Measurements from ENCODE around the gene PCDHA8. TPM values are rescaled to one million over a fixed set of nuclear protein-coding genes. Genes with fewer than 3 reads are reported as not detected.
"Not testable (repeated sequence)": the region's sequence is repeated elsewhere in the genome, so short reads cannot be mapped to it uniquely, and the experiment has no call there.

The PCDHA8 gene
- total and polyA plus RNA-seq, 9 donors, result 0.02 to 0.72 (median 0.37) TPM; not detected in 1

DNA sequence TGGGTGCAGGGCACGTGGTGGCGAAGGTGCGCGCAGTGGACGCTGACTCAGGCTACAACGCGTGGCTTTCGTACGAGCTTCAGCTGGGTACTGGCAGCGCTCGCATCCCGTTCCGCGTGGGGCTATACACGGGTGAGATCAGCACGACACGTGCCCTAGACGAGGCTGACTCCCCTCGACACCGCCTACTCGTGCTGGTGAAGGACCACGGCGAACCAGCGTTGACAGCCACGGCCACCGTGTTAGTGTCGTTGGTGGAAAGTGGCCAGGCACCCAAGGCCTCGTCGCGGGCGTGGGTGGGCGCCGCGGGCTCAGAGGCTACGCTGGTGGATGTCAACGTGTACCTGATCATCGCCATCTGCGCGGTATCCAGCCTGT is 44.3 kb upstream of the PCDHA8 start:
- H3K4me3 ChIP-seq, result no peak overlapping the region
- H3K36me3 ChIP-seq, result no peaks in the 10 kb centered on the region
- no peak for TF ChIP-seq EP300 (IDR thresholded peaks at IDR 0.05)
- TF ChIP-seq, protein P1, sequence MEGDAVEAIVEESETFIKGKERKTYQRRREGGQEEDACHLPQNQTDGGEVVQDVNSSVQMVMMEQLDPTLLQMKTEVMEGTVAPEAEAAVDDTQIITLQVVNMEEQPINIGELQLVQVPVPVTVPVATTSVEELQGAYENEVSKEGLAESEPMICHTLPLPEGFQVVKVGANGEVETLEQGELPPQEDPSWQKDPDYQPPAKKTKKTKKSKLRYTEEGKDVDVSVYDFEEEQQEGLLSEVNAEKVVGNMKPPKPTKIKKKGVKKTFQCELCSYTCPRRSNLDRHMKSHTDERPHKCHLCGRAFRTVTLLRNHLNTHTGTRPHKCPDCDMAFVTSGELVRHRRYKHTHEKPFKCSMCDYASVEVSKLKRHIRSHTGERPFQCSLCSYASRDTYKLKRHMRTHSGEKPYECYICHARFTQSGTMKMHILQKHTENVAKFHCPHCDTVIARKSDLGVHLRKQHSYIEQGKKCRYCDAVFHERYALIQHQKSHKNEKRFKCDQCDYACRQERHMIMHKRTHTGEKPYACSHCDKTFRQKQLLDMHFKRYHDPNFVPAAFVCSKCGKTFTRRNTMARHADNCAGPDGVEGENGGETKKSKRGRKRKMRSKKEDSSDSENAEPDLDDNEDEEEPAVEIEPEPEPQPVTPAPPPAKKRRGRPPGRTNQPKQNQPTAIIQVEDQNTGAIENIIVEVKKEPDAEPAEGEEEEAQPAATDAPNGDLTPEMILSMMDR (IDR thresholded peaks at IDR 0.05), result no peak
- no peak for TF ChIP-seq POLR2A (IDR thresholded peaks at IDR 0.05)
- intact Hi-C loops (cut with DNase I), result no loop called here
- no peak for DNase-seq
- no peaks in the 10 kb centered on the region for H3K4me1 ChIP-seq (ENCODE audit: insufficient read depth)
- H3K27me3 ChIP-seq, result no peaks in the 10 kb centered on the region
- no peak overlapping the region for H3K27ac ChIP-seq
- WGBS, 3 donors, result 48 to 61% (median 60%) methylated on average over 38 to 39 of the region's 39 CpGs
- peaks cover 0 to 15% of the 10 kb centered on the region in 2 donors for H3K9me3 ChIP-seq

DNA sequence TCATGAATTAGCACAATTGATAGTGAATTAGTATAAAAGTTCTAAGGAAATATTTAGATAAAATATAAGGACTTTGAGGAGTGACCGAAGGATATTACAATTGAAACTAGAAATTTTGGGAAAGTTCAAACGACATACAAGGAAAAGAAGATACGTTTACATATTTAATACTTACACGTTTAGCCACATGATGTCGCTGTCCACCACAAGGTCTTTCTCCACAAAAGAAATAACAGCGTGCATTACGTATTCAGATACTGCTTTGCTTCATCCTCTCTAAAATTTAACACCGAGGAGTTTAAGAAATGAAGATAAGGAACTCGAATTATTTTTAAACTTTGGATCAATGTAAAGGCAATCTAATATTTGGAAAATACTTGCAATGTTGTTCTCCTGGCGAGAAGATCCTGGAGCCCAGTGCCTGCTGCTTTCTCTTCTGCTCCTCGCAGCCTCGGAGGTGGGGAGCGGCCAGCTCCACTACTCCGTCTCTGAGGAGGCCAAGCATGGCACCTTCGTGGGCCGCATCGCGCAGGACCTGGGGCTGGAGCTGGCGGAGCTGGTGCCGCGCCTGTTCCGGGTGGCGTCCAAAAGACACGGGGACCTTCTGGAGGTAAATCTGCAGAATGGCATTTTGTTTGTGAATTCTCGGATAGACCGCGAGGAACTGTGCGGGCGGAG is 40.0 kb upstream of the PCDHA8 start, which contains the start of gene PCDHA3:
PCDHA3 (plus strand) TSS at position 242 of the 678 bp plus-strand sequence.
- H3K27me3 ChIP-seq, result no peaks in the 10 kb centered on the region
- no peak for TF ChIP-seq EP300 (IDR thresholded peaks at IDR 0.05)
- TF ChIP-seq, protein P1 (IDR thresholded peaks at IDR 0.05), result peak in 2 of 3 donors; percentile 7 to 25
- no peaks in the 10 kb centered on the region for H3K36me3 ChIP-seq
- no peak within 1 kb of the TSS for H3K27ac ChIP-seq
- DNase-seq, result no peak
- intact Hi-C loops (cut with DNase I), result no loop called here
- 9 to 26% (median 18%) methylated on average over 29 of the region's 29 CpGs for WGBS, 3 donors
- H3K9me3 ChIP-seq, result peaks cover 0 to 15% of the 10 kb centered on the region in 2 donors
- H3K4me3 ChIP-seq, result peak within 1 kb of the TSS; percentile 22
- H3K4me1 ChIP-seq (ENCODE audit: insufficient read depth), result no peaks in the 10 kb centered on the region

GRCh38 chr5:140801494-140801841 is 39.5 kb upstream of the PCDHA8 start:
- no peaks in the 10 kb centered on the region for H3K4me1 ChIP-seq (ENCODE audit: insufficient read depth)
- no peaks in the 10 kb centered on the region for H3K36me3 ChIP-seq
- peaks cover 0 to 12% of the 10 kb centered on the region in 2 donors for H3K9me3 ChIP-seq
- TF ChIP-seq EP300 (IDR thresholded peaks at IDR 0.05) (no peak), POLR2A (IDR thresholded peaks at IDR 0.05) (no peak)
- TF ChIP-seq, protein P1 (IDR thresholded peaks at IDR 0.05), result no peak
- 9 to 18% (median 17%) methylated on average over 16 of the region's 16 CpGs for WGBS, 3 donors
- H3K4me3 ChIP-seq, result peak overlapping the region; percentile 22
- intact Hi-C loops (cut with DNase I), result no loop called here
- no peaks in the 10 kb centered on the region for H3K27me3 ChIP-seq
- no peak overlapping the region for H3K27ac ChIP-seq
- no peak for DNase-seq

- intact Hi-C loops (cut with DNase I); H3K27me3 ChIP-seq; H3K36me3 ChIP-seq; H3K27ac ChIP-seq; DNase-seq; H3K4me3 ChIP-seq; H3K4me1 ChIP-seq (ENCODE audit: insufficient read depth): not testable (repeated sequence)
- H3K9me3 ChIP-seq, result peaks cover 0 to 12% of the 10 kb centered on the region in 2 donors
- WGBS, 3 donors, result 38 to 63% (median 50%) methylated on average over 35 to 45 of the region's 45 CpGs
Measured at GRCh38 chr5:140802381-140802780, 38.6 kb upstream of the PCDHA8 start.

GRCh38 chr5:140802781-140803271 is 38.2 kb upstream of the PCDHA8 start:
- peaks cover 0 to 13% of the 10 kb centered on the region in 2 donors for H3K9me3 ChIP-seq
- no peak overlapping the region for H3K4me3 ChIP-seq
- TF ChIP-seq, protein P1 (IDR thresholded peaks at IDR 0.05), result no peak
- TF ChIP-seq EP300 (IDR thresholded peaks at IDR 0.05) (no peak), POLR2A (IDR thresholded peaks at IDR 0.05) (no peak)
- WGBS, 3 donors, result 35 to 56% (median 49%) methylated on average over 12 to 53 of the region's 53 CpGs
- H3K4me1 ChIP-seq (ENCODE audit: insufficient read depth), result no peaks in the 10 kb centered on the region
- intact Hi-C loops (cut with DNase I), result no loop called here
- H3K36me3 ChIP-seq, result no peaks in the 10 kb centered on the region
- DNase-seq, result no peak
- no peaks in the 10 kb centered on the region for H3K27me3 ChIP-seq
- no peak overlapping the region for H3K27ac ChIP-seq

Data from ovary (tissue), 9 donors.